ENCODE measurements around the gene ARPIN.
"Not testable (repeated sequence)": the region's sequence is repeated elsewhere in the genome, so short reads cannot be mapped to it uniquely, and the experiment has no call there.

The ARPIN gene

GRCh38 chr15:89948796-89949195 is 36.0 kb upstream of the ARPIN start:
- no peaks in the 10 kb centered on the region for H3K9me3 ChIP-seq (ENCODE audit: insufficient read depth, low read length)
- no peaks in the 10 kb centered on the region for H3K36me3 ChIP-seq (ENCODE audit: low read length)
- H4K20me1 ChIP-seq (ENCODE audit: low read depth, low read length) = no peaks in the 10 kb centered on the region
- H3K27ac ChIP-seq (ENCODE audit: low read depth, low read length) = no peak overlapping the region
- H3K9me2 ChIP-seq (replicated peaks; ENCODE audit: insufficient read depth, low read length) = no peaks in the 10 kb centered on the region
- H3F3A ChIP-seq (ENCODE audit: insufficient read depth) = no peaks in the 10 kb centered on the region
- H3K4me3 ChIP-seq (ENCODE audit: insufficient read depth, low read length, poor library complexity, severe bottlenecking) = no peak overlapping the region
- no peak for TF ChIP-seq EZH2phosphoT487 (conservative IDR thresholded peaks at IDR 0.05; ENCODE audit: low read length)
- TF ChIP-seq CTCF (IDR thresholded peaks at IDR 0.05; ENCODE audit: insufficient read depth, low read length, poor library complexity, severe bottlenecking) = no peak
- no peaks in the 10 kb centered on the region for H3K79me2 ChIP-seq (ENCODE audit: insufficient read depth, low read length)
- H3K27me3 ChIP-seq (ENCODE audit: low read length) = no peaks in the 10 kb centered on the region
- H3K4me2 ChIP-seq (ENCODE audit: low read depth, low read length, poor library complexity, severe bottlenecking) = no peak overlapping the region
- H2AFZ ChIP-seq (ENCODE audit: low read depth, low read length, severe bottlenecking) = no peak overlapping the region
- H3K9ac ChIP-seq (ENCODE audit: low read length) = no peak overlapping the region

- Histone ChIP-seq H3K9me3 (ENCODE audit: insufficient read depth, low read length) (no peaks in the 10 kb centered on the region), H3K4me3 (ENCODE audit: insufficient read depth, low read length, poor library complexity, severe bottlenecking) (no peak overlapping the region), H3K79me2 (ENCODE audit: insufficient read depth, low read length) (no peaks in the 10 kb centered on the region), H2AFZ (ENCODE audit: low read depth, low read length, severe bottlenecking) (no peak overlapping the region), H4K20me1 (ENCODE audit: low read depth, low read length) (no peaks in the 10 kb centered on the region), H3K27ac (ENCODE audit: low read depth, low read length) (no peak overlapping the region), H3K9me2 (replicated peaks; ENCODE audit: insufficient read depth, low read length) (no peaks in the 10 kb centered on the region), H3K27me3 (ENCODE audit: low read length) (no peaks in the 10 kb centered on the region), H3F3A (ENCODE audit: insufficient read depth) (no peaks in the 10 kb centered on the region), H3K9ac (ENCODE audit: low read length) (no peak overlapping the region), H3K4me2 (ENCODE audit: low read depth, low read length, poor library complexity, severe bottlenecking) (no peak overlapping the region), H3K36me3 (ENCODE audit: low read length) (no peaks in the 10 kb centered on the region)
- TF ChIP-seq CTCF (IDR thresholded peaks at IDR 0.05; ENCODE audit: insufficient read depth, low read length, poor library complexity, severe bottlenecking) (no peak), EZH2phosphoT487 (conservative IDR thresholded peaks at IDR 0.05; ENCODE audit: low read length) (no peak)
Measured at GRCh38 chr15:89947385-89947784, 34.6 kb upstream of the ARPIN start.

GRCh38 chr15:89946681-89947299 is 34.0 kb upstream of the ARPIN start:
- H3K9ac ChIP-seq (ENCODE audit: low read length) = no peak overlapping the region
- H3K27ac ChIP-seq (ENCODE audit: low read depth, low read length) = no peak overlapping the region
- no peaks in the 10 kb centered on the region for H3K36me3 ChIP-seq (ENCODE audit: low read length)
- H3F3A ChIP-seq (ENCODE audit: insufficient read depth) = no peaks in the 10 kb centered on the region
- no peaks in the 10 kb centered on the region for H3K27me3 ChIP-seq (ENCODE audit: low read length)
- H3K79me2 ChIP-seq (ENCODE audit: insufficient read depth, low read length) = no peaks in the 10 kb centered on the region
- no peaks in the 10 kb centered on the region for H3K9me2 ChIP-seq (replicated peaks; ENCODE audit: insufficient read depth, low read length)
- no peak overlapping the region for H3K4me3 ChIP-seq (ENCODE audit: insufficient read depth, low read length, poor library complexity, severe bottlenecking)
- H2AFZ ChIP-seq (ENCODE audit: low read depth, low read length, severe bottlenecking) = no peak overlapping the region
- H4K20me1 ChIP-seq (ENCODE audit: low read depth, low read length) = no peaks in the 10 kb centered on the region
- no peak overlapping the region for H3K4me2 ChIP-seq (ENCODE audit: low read depth, low read length, poor library complexity, severe bottlenecking)
- TF ChIP-seq EZH2phosphoT487 (conservative IDR thresholded peaks at IDR 0.05; ENCODE audit: low read length) (no peak), CTCF (IDR thresholded peaks at IDR 0.05; ENCODE audit: insufficient read depth, low read length, poor library complexity, severe bottlenecking) (no peak)
- H3K9me3 ChIP-seq (ENCODE audit: insufficient read depth, low read length) = no peaks in the 10 kb centered on the region

- H3K27ac ChIP-seq (ENCODE audit: low read depth, low read length); H3F3A ChIP-seq (ENCODE audit: insufficient read depth); H3K9me2 ChIP-seq (replicated peaks; ENCODE audit: insufficient read depth, low read length); H3K79me2 ChIP-seq (ENCODE audit: insufficient read depth, low read length); H3K9me3 ChIP-seq (ENCODE audit: insufficient read depth, low read length); H3K4me2 ChIP-seq (ENCODE audit: low read depth, low read length, poor library complexity, severe bottlenecking); H3K36me3 ChIP-seq (ENCODE audit: low read length); H3K9ac ChIP-seq (ENCODE audit: low read length); H3K4me3 ChIP-seq (ENCODE audit: insufficient read depth, low read length, poor library complexity, severe bottlenecking); H4K20me1 ChIP-seq (ENCODE audit: low read depth, low read length); H2AFZ ChIP-seq (ENCODE audit: low read depth, low read length, severe bottlenecking); H3K27me3 ChIP-seq (ENCODE audit: low read length): not testable (repeated sequence)
Measured at GRCh38 chr15:89943721-89944120, 31.0 kb upstream of the ARPIN start.

Data from SU-DHL-6 (cell line).